ENCODE measurements around the gene JMJD8.

GRCh38 chr16:704552-705380, 20.6 kb upstream of the JMJD8 start:
- TF ChIP-seq TBL1XR1 (IDR thresholded peaks at IDR 0.05; ENCODE audit: low read depth, low read length) (no peak), FOXM1 (IDR thresholded peaks at IDR 0.05; ENCODE audit: low read depth, low read length) (no peak), ATF3 (IDR thresholded peaks at IDR 0.05; ENCODE audit: borderline replicate concordance, extremely low read depth, low read depth, low read length) (no peak), CTCF (IDR thresholded peaks at IDR 0.05 in 2 of 3, conservative IDR thresholded peaks at IDR 0.05 in 1 of 3; ENCODE audit: control insufficient read depth in 2 of 3, extremely low read depth in 1 of 3, insufficient read depth in 1 of 3, low read depth in 3 of 3, low read length in 3 of 3) (no peak), USF2 (IDR thresholded peaks at IDR 0.05; ENCODE audit: borderline replicate concordance, low read depth, low read length) (no peak), POLR2AphosphoS5 (IDR thresholded peaks at IDR 0.05; ENCODE audit: low read length) (no peak), CHD2 (IDR thresholded peaks at IDR 0.05; ENCODE audit: borderline replicate concordance, low read depth, low read length) (no peak), YY1 (IDR thresholded peaks at IDR 0.05; ENCODE audit: low read depth, low read length) (no peak), POLR2A (IDR thresholded peaks at IDR 0.05; ENCODE audit: low read depth, low read length) (no peak), ZBED1 (IDR thresholded peaks at IDR 0.05; ENCODE audit: borderline replicate concordance) (no peak), HDAC2 (IDR thresholded peaks at IDR 0.05) (no peak), NFIC (IDR thresholded peaks at IDR 0.05; ENCODE audit: low read depth, low read length) (no peak), BRCA1 (IDR thresholded peaks at IDR 0.05; ENCODE audit: low read depth, low read length) (no peak)
